Uterus (tissue), 4 donors: ENCODE data around the gene RASSF3. TPM values are rescaled to one million over a fixed set of nuclear protein-coding genes. Genes with fewer than 3 reads are reported as not detected.

ENCODE experiments used
- DNase-seq, 2 donors: peaks; one replicate each; pipeline ENCODE4 v3.0.0-alpha.2; 2019 to 2020
- H3K27ac ChIP-seq, 2 donors: fragments of 200-600 bp; sonication (generic); 1 replicate in 1 of 2; 2 replicates in 1 of 2; pipeline ENCODE4 v1.5.1; 2016 to 2018
- H3K27me3 ChIP-seq, 2 donors: fragments of 200-600 bp; sonication (generic); one replicate each; pipeline ENCODE4 v1.5.1; 2018 to 2019; ENCODE audit warnings: control low read depth in 1 of 2
- H3K36me3 ChIP-seq, 2 donors: fragments of 200-600 bp; sonication (generic); one replicate each; pipeline ENCODE4 v1.5.1; 2019; ENCODE audit warnings: control low read depth in 1 of 2
- H3K4me1 ChIP-seq, 2 donors: fragments of 200-600 bp; sonication (generic); one replicate each; pipeline ENCODE4 v1.5.1; 2018 to 2019; ENCODE audit warnings: control low read depth in 1 of 2
- H3K4me3 ChIP-seq, 2 donors: fragments of 200-600 bp; sonication (generic); 1 replicate in 1 of 2; 2 replicates in 1 of 2; pipeline ENCODE4 v1.5.1; 2018 to 2019; ENCODE audit warnings: mild to moderate bottlenecking in 1 of 2
- H3K9me3 ChIP-seq, 2 donors: fragments of 200-600 bp; sonication (generic); one replicate each; pipeline ENCODE4 v1.5.1; 2019; ENCODE audit warnings: control low read depth in 1 of 2
- CTCF ChIP-seq, 4 experiments: fragments of 200-600 bp in 2 of 4; fragments of 450-650 bp in 2 of 4; sonication (generic) in 2 of 4; IDR thresholded peaks; one replicate each; pipeline ENCODE4 v1.5.1; 2016 to 2019; ENCODE audit warnings: antibody characterized with exemption in 4 of 4, mild to moderate bottlenecking in 2 of 4, moderate library complexity in 1 of 4
- POLR2A ChIP-seq, 2 donors: fragments of 450-650 bp; IDR thresholded peaks; one replicate each; pipeline ENCODE4 v1.6.1; 2016; ENCODE audit warnings: antibody characterized with exemption in 2 of 2, mild to moderate bottlenecking in 1 of 2, moderate library complexity in 1 of 2
- intact Hi-C: fragments of 100-400 bp; cut with DNase I; formaldehyde crosslinking; loops from one replicate; pipeline ENCODE4 v1.15.1; 2023; ENCODE audit warnings: low total_unique reads
- total RNA-seq, 4 donors: library from RNA; depleted of rRNA in 3 of 4; stranded (reverse); fragments of >200 nt in 3 of 4; gene quantifications; one replicate each; pipeline versions ENCODE4 v1.1.0 to v1.2.4, GENCODE V29; 2014 to 2023
- donor health status: DM: yes; HTN: yes; CAD: no.

The RASSF3 gene
- total RNA-seq, 4 donors from 2014 or later: 17.7 to 64.7 (median 29.2) TPM

- Histone ChIP-seq H3K9me3 (no peaks in the 10 kb centered on the region), H3K27ac (peak overlapping the region; percentile 79 to 83), H3K27me3 (no peaks in the 10 kb centered on the region), H3K36me3 (no peaks in the 10 kb centered on the region), H3K4me3 (no peak overlapping the region), H3K4me1 (peaks cover 13 to 17% of the 10 kb centered on the region in 2 donors)
- no peak for DNase-seq
- no peak for TF ChIP-seq POLR2A (IDR thresholded peaks at IDR 0.05)
- TF ChIP-seq CTCF (IDR thresholded peaks at IDR 0.05): no peak
- intact Hi-C loops: no loop called here
Measured at GRCh38 chr12:64683816-64684543, 73.7 kb downstream of the RASSF3 start.

- no peak for TF ChIP-seq POLR2A (IDR thresholded peaks at IDR 0.05)
- TF ChIP-seq CTCF (IDR thresholded peaks at IDR 0.05): no peak
- DNase-seq: no peak
- H3K27me3 ChIP-seq: no peaks in the 10 kb centered on the region
- no peak overlapping the region for H3K4me3 ChIP-seq
- intact Hi-C loops: no loop called here
- H3K27ac ChIP-seq: no peak overlapping the region
- H3K4me1 ChIP-seq: peaks cover 13 to 16% of the 10 kb centered on the region in 2 donors
- H3K36me3 ChIP-seq: no peaks in the 10 kb centered on the region
- H3K9me3 ChIP-seq: no peaks in the 10 kb centered on the region
Measured at GRCh38 chr12:64685050-64685449, 74.8 kb downstream of the RASSF3 start.

GRCh38 chr12:64685605-64686004, 75.3 kb downstream of the RASSF3 start:
- H3K4me3 ChIP-seq: no peak overlapping the region
- H3K27me3 ChIP-seq: no peaks in the 10 kb centered on the region
- H3K27ac ChIP-seq: no peak overlapping the region
- no peak for DNase-seq
- no peaks in the 10 kb centered on the region for H3K9me3 ChIP-seq
- no peaks in the 10 kb centered on the region for H3K36me3 ChIP-seq
- intact Hi-C loops: no loop called here
- TF ChIP-seq CTCF (IDR thresholded peaks at IDR 0.05) (no peak), POLR2A (IDR thresholded peaks at IDR 0.05) (no peak)
- peaks cover 12 to 13% of the 10 kb centered on the region in 2 donors for H3K4me1 ChIP-seq

- intact Hi-C loops: no loop called here
- peaks cover 5 to 10% of the 10 kb centered on the region in 2 donors for H3K4me1 ChIP-seq
- no peak overlapping the region for H3K27ac ChIP-seq
Measured at GRCh38 chr12:64687816-64688215, 77.5 kb downstream of the RASSF3 start.

More at GRCh38 chr12:64687816-64688215, 77.5 kb downstream of the RASSF3 start:
- DNase-seq: no peak
- H3K36me3 ChIP-seq: no peaks in the 10 kb centered on the region
- no peaks in the 10 kb centered on the region for H3K9me3 ChIP-seq
- H3K4me3 ChIP-seq: no peak overlapping the region
- H3K27me3 ChIP-seq: no peaks in the 10 kb centered on the region
- TF ChIP-seq POLR2A (IDR thresholded peaks at IDR 0.05): no peak
- TF ChIP-seq CTCF (IDR thresholded peaks at IDR 0.05): no peak
